Keratinocyte (primary cell): Measurements from ENCODE around the gene TUBB2B. TPM values are rescaled to one million over a fixed set of nuclear protein-coding genes. Genes with fewer than 3 reads are reported as not detected.

Experiments
- DNase-seq: peaks from one replicate; pipeline ENCODE4 v3.0.0-alpha.2; 2011; ENCODE audit warnings: low read depth, missing footprints, low spot score
- FAIRE-seq: peaks from 2 replicates; lab custom pipeline; 2011; peaks lifted over from hg19 to GRCh38; lab: Jason Lieb, UNC
- H2AFZ ChIP-seq: 2 replicates; pipeline ENCODE4 v1.6.0; 2012; ENCODE audit warnings: low read length, control low read depth, inconsistent platforms; ENCODE audit not compliant: control insufficient read depth
- H3K27ac ChIP-seq: 2 replicates; pipeline ENCODE4 v1.5.1; 2011; ENCODE audit warnings: low read length; ENCODE audit not compliant: control insufficient read depth, insufficient read depth
- H3K27me3 ChIP-seq: 3 replicates; pipeline ENCODE4 v1.6.0; 2011; ENCODE audit warnings: low read length; ENCODE audit not compliant: control insufficient read depth, insufficient read depth; ENCODE audit errors: extremely low read depth
- H3K36me3 ChIP-seq, 2 experiments: 2 replicates in 1 of 2; 3 replicates in 1 of 2; pipeline ENCODE4 v1.5.1; 2011; ENCODE audit warnings: low read length in 2 of 2, mild to moderate bottlenecking in 1 of 2; ENCODE audit not compliant: control insufficient read depth in 2 of 2, insufficient read depth in 2 of 2; ENCODE audit errors: extremely low read depth in 1 of 2
- H3K4me1 ChIP-seq: 3 replicates; pipeline ENCODE4 v1.5.1; 2011; ENCODE audit warnings: low read length; ENCODE audit not compliant: control insufficient read depth, insufficient read depth; ENCODE audit errors: extremely low read depth
- H3K4me2 ChIP-seq: 3 replicates; pipeline ENCODE4 v1.6.0; 2011; ENCODE audit warnings: low read depth, low read length; ENCODE audit not compliant: control insufficient read depth, insufficient read depth; ENCODE audit errors: extremely low read depth
- H3K4me3 ChIP-seq, 3 experiments: fragments of 200-600 bp in 1 of 3; sonication (generic) in 1 of 3; 2 replicates in 2 of 3; 3 replicates in 1 of 3; pipeline ENCODE4 v1.5.1; 2011 to 2016; ENCODE audit warnings: low read length in 3 of 3, mild to moderate bottlenecking in 3 of 3, control low read depth in 2 of 3, inconsistent platforms in 1 of 3, low read depth in 1 of 3, mixed read lengths in 1 of 3, mixed run types in 1 of 3, moderate library complexity in 1 of 3; ENCODE audit not compliant: control insufficient read depth in 2 of 3, insufficient read depth in 2 of 3; ENCODE audit errors: extremely low read depth in 1 of 3
- H3K79me2 ChIP-seq: 2 replicates; pipeline ENCODE4 v1.6.0; 2012; ENCODE audit warnings: low read length; ENCODE audit not compliant: control insufficient read depth, insufficient read depth
- H3K9ac ChIP-seq: 3 replicates; pipeline ENCODE4 v1.6.0; 2011; ENCODE audit warnings: low read length; ENCODE audit not compliant: control insufficient read depth, insufficient read depth; ENCODE audit errors: extremely low read depth
- H3K9me1 ChIP-seq: 3 replicates; pipeline ENCODE4 v1.6.0; 2011; ENCODE audit warnings: low read length; ENCODE audit not compliant: control insufficient read depth, insufficient read depth; ENCODE audit errors: extremely low read depth
- H3K9me3 ChIP-seq: 2 replicates; pipeline ENCODE4 v1.5.1; 2012; ENCODE audit warnings: low read depth, low read length; ENCODE audit not compliant: control insufficient read depth
- H4K20me1 ChIP-seq: 3 replicates; pipeline ENCODE4 v1.6.0; 2011; ENCODE audit warnings: low read length; ENCODE audit not compliant: control insufficient read depth, insufficient read depth; ENCODE audit errors: extremely low read depth
- EZH2 ChIP-seq: IDR thresholded peaks from one replicate; pipeline ENCODE4 v1.6.1; 2012; ENCODE audit warnings: inconsistent platforms, mild to moderate bottlenecking, low read length, moderate library complexity
- dilution Hi-C: fragments of 300-500 bp; cut with MboI; formaldehyde crosslinking; loops from one replicate; pipeline ENCODE4 v1.7.0; 2020; ENCODE audit warnings: low sequenced_read_pairs; ENCODE audit not compliant: extremely low pct_ligation_motif_present
- polyA plus RNA-seq, 5 experiments: library from polyadenylated mRNA; depleted of rRNA in 3 of 5; stranded (reverse) in 3 of 5; stranded (forward) in 1 of 5; unstranded in 1 of 5; fragments of >200 nt; gene quantifications; 1 replicate in 1 of 5; 2 replicates in 3 of 5; 3 replicates in 1 of 5; pipeline versions ENCODE4 v1.2.1 to v1.2.3, GENCODE V29; 2011 to 2012; ENCODE audit warnings: missing spikeins in 2 of 5, low read depth in 1 of 5, low replicate concordance in 1 of 5
- TF ChIP-seq, protein P1 (sequence below), 3 experiments: IDR thresholded peaks in 1 of 3; conservative IDR thresholded peaks in 1 of 3; optimal IDR thresholded peaks in 1 of 3; 2 replicates in 2 of 3; 3 replicates in 1 of 3; pipeline versions ENCODE3 to v1.5.1; 2011; ENCODE audit warnings: low read length in 3 of 3, mild to moderate bottlenecking in 3 of 3, moderate library complexity in 2 of 3, control low read depth in 1 of 3, inconsistent platforms in 1 of 3; ENCODE audit not compliant: insufficient read depth in 2 of 3; ENCODE audit errors: extremely low read depth in 1 of 3

TUBB2B gene
- polyA plus RNA-seq, 1 donor (not counting 4 experiments of a cell fraction or from before 2014, with no cell fraction given): not detected

DNA sequence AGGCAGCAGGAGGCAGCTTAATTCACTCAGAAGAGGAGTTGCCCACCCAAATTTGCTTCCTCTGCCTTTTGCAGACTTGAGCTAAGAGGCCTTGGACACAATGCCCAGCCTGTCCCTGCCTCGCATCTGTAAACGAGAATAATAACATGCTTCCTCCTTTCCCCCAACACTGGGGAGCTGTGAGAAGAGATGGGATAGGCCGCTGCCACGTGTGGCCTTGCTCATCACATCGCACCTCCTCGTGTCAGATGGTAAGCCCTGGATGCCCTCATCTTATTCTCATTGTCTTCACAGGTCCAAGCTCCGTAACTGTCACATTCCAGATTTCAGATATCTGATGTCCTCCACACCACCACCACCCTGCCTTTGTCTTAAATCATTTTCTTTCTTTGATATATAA lies 13.1 kb upstream of the TUBB2B start:
- TF ChIP-seq, protein P1, sequence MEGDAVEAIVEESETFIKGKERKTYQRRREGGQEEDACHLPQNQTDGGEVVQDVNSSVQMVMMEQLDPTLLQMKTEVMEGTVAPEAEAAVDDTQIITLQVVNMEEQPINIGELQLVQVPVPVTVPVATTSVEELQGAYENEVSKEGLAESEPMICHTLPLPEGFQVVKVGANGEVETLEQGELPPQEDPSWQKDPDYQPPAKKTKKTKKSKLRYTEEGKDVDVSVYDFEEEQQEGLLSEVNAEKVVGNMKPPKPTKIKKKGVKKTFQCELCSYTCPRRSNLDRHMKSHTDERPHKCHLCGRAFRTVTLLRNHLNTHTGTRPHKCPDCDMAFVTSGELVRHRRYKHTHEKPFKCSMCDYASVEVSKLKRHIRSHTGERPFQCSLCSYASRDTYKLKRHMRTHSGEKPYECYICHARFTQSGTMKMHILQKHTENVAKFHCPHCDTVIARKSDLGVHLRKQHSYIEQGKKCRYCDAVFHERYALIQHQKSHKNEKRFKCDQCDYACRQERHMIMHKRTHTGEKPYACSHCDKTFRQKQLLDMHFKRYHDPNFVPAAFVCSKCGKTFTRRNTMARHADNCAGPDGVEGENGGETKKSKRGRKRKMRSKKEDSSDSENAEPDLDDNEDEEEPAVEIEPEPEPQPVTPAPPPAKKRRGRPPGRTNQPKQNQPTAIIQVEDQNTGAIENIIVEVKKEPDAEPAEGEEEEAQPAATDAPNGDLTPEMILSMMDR (optimal IDR thresholded peaks at IDR 0.05 in 1 of 3, IDR thresholded peaks at IDR 0.05 in 1 of 3, conservative IDR thresholded peaks at IDR 0.05 in 1 of 3; ENCODE audit: extremely low read depth in 1 of 3, insufficient read depth in 2 of 3, low read length in 3 of 3): no peak
- no peak for TF ChIP-seq EZH2
- Histone ChIP-seq H3K27me3 (peaks cover 22% of the 10 kb centered on the region), H3K4me3 (no peak overlapping the region), H2AFZ (no peak overlapping the region), H3K27ac (no peak overlapping the region), H3K9me3 (no peaks in the 10 kb centered on the region), H3K9ac (no peak overlapping the region), H3K9me1 (no peaks in the 10 kb centered on the region), H3K79me2 (no peaks in the 10 kb centered on the region), H3K4me1 (no peaks in the 10 kb centered on the region), H3K4me2 (no peak overlapping the region), H4K20me1 (no peaks in the 10 kb centered on the region), H3K36me3 (no peaks in the 10 kb centered on the region)
- DNase-seq: no peak
- dilution Hi-C loops: no loop called here
- FAIRE-seq: no peak

DNA sequence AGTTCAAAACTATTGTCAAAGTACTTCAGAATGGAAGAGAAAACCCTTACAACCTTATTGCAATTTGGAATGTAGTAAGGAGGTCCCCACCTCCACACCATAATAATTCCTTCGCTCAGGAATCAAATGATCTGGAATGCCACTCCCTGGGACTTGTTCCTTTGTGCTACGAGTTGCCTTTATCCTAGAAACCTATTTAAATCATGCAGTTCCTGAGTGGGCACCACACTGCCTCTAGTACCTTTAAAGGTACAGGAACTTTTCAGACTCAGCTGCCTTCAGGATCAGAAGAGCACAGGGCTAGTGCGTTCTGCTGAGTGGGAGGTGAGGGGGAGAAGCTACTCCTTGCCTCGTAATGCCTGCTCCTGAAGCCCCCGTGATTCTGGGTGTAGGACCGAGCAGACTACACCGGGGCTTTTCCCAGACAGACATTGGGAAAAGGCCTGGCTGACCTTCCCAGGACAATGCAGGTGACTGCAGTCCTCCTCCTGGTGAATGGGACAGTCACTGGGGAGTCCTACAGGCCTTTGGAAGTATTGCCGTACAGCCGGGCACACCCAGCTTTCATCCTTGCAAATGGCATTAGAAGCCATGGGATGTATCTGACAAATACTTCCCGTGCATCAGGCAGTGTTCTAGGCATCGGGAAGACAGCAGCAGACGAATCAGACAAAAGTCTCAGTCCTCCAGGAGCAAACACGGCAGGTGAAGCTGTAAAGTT lies 11.8 kb upstream of the TUBB2B start:
- no peak for TF ChIP-seq EZH2
- TF ChIP-seq, protein P1 (optimal IDR thresholded peaks at IDR 0.05 in 1 of 3, IDR thresholded peaks at IDR 0.05 in 1 of 3, conservative IDR thresholded peaks at IDR 0.05 in 1 of 3; ENCODE audit: extremely low read depth in 1 of 3, insufficient read depth in 2 of 3, low read length in 3 of 3): peak in 2 of 3 experiments; percentile 30 to 36
- no peak overlapping the region for H2AFZ ChIP-seq
- H4K20me1 ChIP-seq: no peaks in the 10 kb centered on the region
- H3K79me2 ChIP-seq: no peaks in the 10 kb centered on the region
- no peaks in the 10 kb centered on the region for H3K9me1 ChIP-seq
- peaks cover 26% of the 10 kb centered on the region for H3K27me3 ChIP-seq
- FAIRE-seq: no peak
- no peak overlapping the region for H3K4me2 ChIP-seq
- dilution Hi-C loops: no loop called here
- H3K36me3 ChIP-seq: no peaks in the 10 kb centered on the region
- no peaks in the 10 kb centered on the region for H3K9me3 ChIP-seq
- H3K9ac ChIP-seq: no peak overlapping the region
- DNase-seq: no peak
- H3K27ac ChIP-seq: no peak overlapping the region
- H3K4me3 ChIP-seq: no peak overlapping the region
- no peaks in the 10 kb centered on the region for H3K4me1 ChIP-seq
